Suprapubic skin (tissue), 4 donors: Measurements from ENCODE around the gene FOXL2. TPM values are rescaled to one million over a fixed set of nuclear protein-coding genes. Genes with fewer than 3 reads are reported as not detected.
"Not testable (repeated sequence)": the region's sequence is repeated elsewhere in the genome, so short reads cannot be mapped to it uniquely, and the experiment has no call there.

Source experiments
- DNase-seq, 2 donors: peaks; one replicate each; pipeline ENCODE4 v3.0.0-alpha.2; 2019; ENCODE audit warnings: low spot score in 2 of 2
- H3K27ac ChIP-seq: fragments of 200-600 bp; sonication (generic); one replicate; pipeline ENCODE4 v1.5.1; 2019
- H3K27me3 ChIP-seq: fragments of 200-600 bp; sonication (generic); one replicate; pipeline ENCODE4 v1.5.1; 2019
- H3K36me3 ChIP-seq: fragments of 200-600 bp; sonication (generic); one replicate; pipeline ENCODE4 v1.5.1; 2019
- H3K4me1 ChIP-seq: fragments of 200-600 bp; sonication (generic); one replicate; pipeline ENCODE4 v1.5.1; 2019
- H3K4me3 ChIP-seq: fragments of 200-600 bp; sonication (generic); one replicate; pipeline ENCODE4 v1.5.1; 2019; ENCODE audit warnings: mild to moderate bottlenecking
- H3K9me3 ChIP-seq: fragments of 200-600 bp; sonication (generic); one replicate; pipeline ENCODE4 v1.5.1; 2019
- CTCF ChIP-seq, 2 donors: fragments of 200-600 bp in 1 of 2; fragments of 450-650 bp in 1 of 2; sonication (generic) in 1 of 2; IDR thresholded peaks; one replicate each; pipeline ENCODE4 v1.5.1; 2016 to 2019; ENCODE audit warnings: antibody characterized with exemption in 2 of 2, mild to moderate bottlenecking in 1 of 2, moderate library complexity in 1 of 2
- EP300 ChIP-seq: sonication (generic); formaldehyde crosslinking; IDR thresholded peaks from one replicate; pipeline ENCODE4 v1.6.1; 2017; ENCODE audit warnings: antibody characterized with exemption
- POLR2A ChIP-seq, 2 donors: fragments of 450-650 bp; IDR thresholded peaks; one replicate each; pipeline ENCODE4 v1.6.1; 2017; ENCODE audit warnings: antibody characterized with exemption in 2 of 2, mild to moderate bottlenecking in 2 of 2, moderate library complexity in 2 of 2
- POLR2AphosphoS5 ChIP-seq, 3 donors: sonication (generic); formaldehyde crosslinking; IDR thresholded peaks; one replicate each; pipeline ENCODE4 v1.6.1; 2017; ENCODE audit warnings: antibody characterized with exemption in 3 of 3
- WGBS: methylation state at CpG from one replicate; pipeline ENCODE4 v1.1.5; 2018; 5-methylcytosine and 5-hydroxymethylcytosine counted together
- total RNA-seq, 4 donors: library from RNA; depleted of rRNA; stranded (reverse); fragments of >200 nt; gene quantifications; one replicate each; pipeline ENCODE4 v1.1.0, GENCODE V29; 2016

The FOXL2 gene
- total RNA-seq, 4 donors from 2014 or later, result 0.30 TPM; not detected in 3

DNA sequence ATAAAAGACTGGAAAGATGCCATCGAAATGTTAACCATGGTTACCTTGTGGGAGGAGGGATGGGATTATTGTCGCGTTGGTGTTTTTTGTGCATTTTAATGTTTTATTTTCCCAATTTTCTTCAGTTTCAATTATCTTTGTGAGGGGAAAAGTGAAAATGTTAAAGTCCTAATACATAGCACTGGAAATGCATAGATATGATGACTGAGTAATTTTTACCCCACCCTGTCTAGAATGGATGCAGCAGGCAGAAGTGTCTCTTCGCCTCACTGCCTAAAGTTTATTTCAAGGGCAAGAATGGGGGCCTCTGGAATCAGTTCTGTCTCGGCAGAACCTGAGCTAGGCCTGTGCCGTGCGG, 11.5 kb downstream of the FOXL2 start:
- Histone ChIP-seq H3K4me3 (peak overlapping the region; percentile 39), H3K27me3 (peaks cover 57% of the 10 kb centered on the region), H3K9me3 (no peaks in the 10 kb centered on the region), H3K36me3 (no peaks in the 10 kb centered on the region), H3K27ac (no peak overlapping the region), H3K4me1 (peaks cover 45% of the 10 kb centered on the region)
- DNase-seq, result no peak
- no peak for TF ChIP-seq POLR2A (IDR thresholded peaks at IDR 0.05)
- no peak for TF ChIP-seq CTCF (IDR thresholded peaks at IDR 0.05)
- TF ChIP-seq POLR2AphosphoS5 (IDR thresholded peaks at IDR 0.05), result no peak
- TF ChIP-seq EP300, result no peak
- 75% methylated on average over 7 of the region's 7 CpGs for WGBS

DNA sequence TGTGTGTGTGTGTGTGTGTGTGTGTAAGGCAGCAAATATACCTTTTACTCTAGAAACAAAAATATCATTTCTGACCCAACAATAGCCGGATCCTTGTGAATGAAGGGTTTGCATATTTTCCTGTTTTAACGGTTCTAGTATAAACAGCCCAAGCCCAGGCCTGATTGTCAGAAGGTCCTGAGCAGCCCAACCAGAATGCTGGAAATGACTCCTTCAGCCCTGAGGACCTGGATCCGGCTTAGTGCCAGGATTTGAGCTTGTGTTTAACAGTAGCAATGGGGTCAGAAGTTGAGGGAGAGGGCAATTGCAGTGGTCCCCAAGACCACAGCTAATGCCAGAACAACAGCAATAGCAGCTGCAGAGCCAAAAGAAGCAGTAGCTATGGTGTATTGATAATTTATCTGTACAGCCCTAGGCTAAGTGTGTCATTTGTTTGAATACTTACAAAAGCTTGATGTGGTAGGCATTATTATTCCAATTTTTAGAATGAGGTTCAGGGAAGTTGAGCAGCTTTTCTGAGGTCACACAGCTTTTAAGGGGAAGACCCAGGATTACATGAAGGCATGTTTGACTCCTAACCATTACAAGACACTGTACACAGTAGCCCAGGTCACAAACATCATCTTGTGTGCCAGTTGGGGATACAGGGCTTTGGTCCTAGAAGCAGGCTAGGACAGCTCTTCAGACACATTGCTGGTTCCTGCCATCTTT, 12.8 kb downstream of the FOXL2 start:
- peaks cover 44% of the 10 kb centered on the region for H3K27me3 ChIP-seq
- 57% methylated on average over 3 of the region's 3 CpGs for WGBS
- no peak for TF ChIP-seq EP300

DNA sequence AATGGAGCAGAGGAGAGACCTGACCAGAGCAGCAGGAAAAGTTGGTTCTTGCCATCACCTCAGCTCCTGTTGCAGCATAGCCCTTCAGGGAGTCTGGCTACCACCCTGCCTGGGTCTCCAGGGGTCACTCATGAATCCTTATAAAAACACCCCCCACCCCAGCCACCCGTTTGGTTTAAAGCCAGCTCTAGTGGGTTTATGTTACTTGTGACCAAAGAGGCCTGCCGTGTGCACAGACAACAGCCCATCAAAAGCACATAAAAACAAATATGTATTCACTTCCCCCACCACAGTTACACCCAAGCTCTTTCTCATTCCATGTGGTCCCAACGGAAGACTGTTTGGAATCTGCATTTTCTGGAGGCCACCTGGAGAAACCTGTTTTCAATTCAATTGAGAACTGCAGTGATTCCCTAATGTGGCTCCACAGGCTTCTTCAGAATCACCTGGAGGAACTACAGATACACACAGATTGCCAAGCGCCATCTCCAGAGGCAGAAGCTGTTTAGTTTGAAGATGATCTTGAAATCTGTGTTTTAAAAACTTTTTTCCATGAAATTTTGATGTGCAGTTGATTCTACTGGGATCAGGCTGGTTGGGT, 13.8 kb downstream of the FOXL2 start:
- TF ChIP-seq POLR2AphosphoS5 (IDR thresholded peaks at IDR 0.05) (no peak), POLR2A (IDR thresholded peaks at IDR 0.05) (no peak), CTCF (IDR thresholded peaks at IDR 0.05) (no peak), EP300 (no peak)
- no peak for DNase-seq
- Histone ChIP-seq H3K36me3 (no peaks in the 10 kb centered on the region), H3K4me1 (peaks cover 26% of the 10 kb centered on the region), H3K9me3 (no peaks in the 10 kb centered on the region), H3K27ac (no peak overlapping the region), H3K27me3 (peaks cover 34% of the 10 kb centered on the region), H3K4me3 (no peak overlapping the region)
- WGBS, result 71% methylated on average over 4 of the region's 4 CpGs

More for the DNA sequence above, 12.8 kb downstream of the FOXL2 start:
- H3K4me3 ChIP-seq, result no peak overlapping the region
- no peak overlapping the region for H3K27ac ChIP-seq
- no peaks in the 10 kb centered on the region for H3K9me3 ChIP-seq
- DNase-seq, result no peak
- no peaks in the 10 kb centered on the region for H3K36me3 ChIP-seq
- H3K4me1 ChIP-seq, result peaks cover 35% of the 10 kb centered on the region

DNA sequence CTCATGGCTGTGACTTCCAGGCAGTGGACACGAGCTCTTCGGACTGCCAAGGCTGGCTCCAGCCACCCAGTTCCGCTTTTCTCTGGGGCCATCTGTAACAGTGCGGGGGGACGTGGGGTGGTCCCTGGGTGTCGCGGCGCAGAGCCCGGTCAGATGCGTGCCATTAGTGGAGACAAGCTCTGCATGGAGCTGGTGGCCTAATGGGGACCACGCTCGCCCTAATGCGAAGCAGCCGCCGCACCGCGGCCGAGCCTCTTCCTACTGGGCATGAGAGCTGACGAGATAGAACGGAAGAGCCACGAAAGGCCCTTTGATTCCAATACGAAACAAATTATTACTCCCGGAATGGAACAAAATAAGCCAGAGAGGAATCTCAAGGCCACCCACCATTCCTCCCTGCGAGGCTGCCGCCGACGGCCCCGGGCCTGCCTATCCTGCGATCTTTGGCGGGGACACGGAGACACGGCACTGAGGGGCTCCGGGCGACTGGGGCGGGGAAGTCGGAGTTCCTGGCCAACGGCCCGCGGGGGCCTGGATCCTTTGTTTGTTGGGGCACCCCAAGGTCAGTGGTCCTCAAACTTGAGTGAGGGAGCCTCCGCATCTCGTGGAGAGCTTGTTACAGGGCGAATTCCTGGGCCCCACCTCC, 18.1 kb downstream of the FOXL2 start:
- 96% methylated on average over 30 of the region's 42 CpGs for WGBS
- Histone ChIP-seq H3K4me3 (no peak overlapping the region), H3K27ac (no peak overlapping the region), H3K27me3 (peaks cover 13% of the 10 kb centered on the region), H3K9me3 (no peaks in the 10 kb centered on the region), H3K36me3 (no peaks in the 10 kb centered on the region), H3K4me1 (no peaks in the 10 kb centered on the region)
- DNase-seq, result no peak
- TF ChIP-seq CTCF (IDR thresholded peaks at IDR 0.05), result no peak
- no peak for TF ChIP-seq EP300
- no peak for TF ChIP-seq POLR2AphosphoS5 (IDR thresholded peaks at IDR 0.05)
- no peak for TF ChIP-seq POLR2A (IDR thresholded peaks at IDR 0.05)

DNA sequence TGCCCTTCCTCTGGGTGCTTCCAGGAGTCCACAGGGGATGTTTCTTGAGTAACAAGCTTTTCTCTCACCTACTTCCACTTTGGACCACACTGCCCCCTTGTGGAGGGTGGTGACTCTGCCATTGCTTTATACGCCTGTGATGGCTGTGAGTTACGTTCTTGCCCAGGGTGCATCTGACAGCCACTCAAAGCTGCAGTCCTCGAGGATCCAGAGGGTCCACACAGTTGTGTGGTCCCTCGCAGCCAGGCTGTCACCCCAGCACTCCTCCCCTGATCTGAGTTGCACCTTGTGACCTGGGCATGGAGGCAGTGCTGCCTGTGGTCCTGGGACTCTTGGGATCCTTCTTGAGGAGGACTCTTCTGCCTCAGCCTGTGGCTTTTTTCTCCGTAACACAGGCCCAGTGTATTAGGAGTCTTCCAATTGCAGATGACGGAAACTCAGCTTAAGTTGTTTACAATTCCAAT, 23.4 kb downstream of the FOXL2 start:
- WGBS, result 28% methylated on average over 6 of the region's 6 CpGs
- DNase-seq, result peak; percentile 88 to 91
- H3K27me3 ChIP-seq, result peaks cover 6% of the 10 kb centered on the region
- H3K9me3 ChIP-seq, result no peaks in the 10 kb centered on the region
- H3K4me1 ChIP-seq, result no peaks in the 10 kb centered on the region
- H3K27ac ChIP-seq, result no peak overlapping the region
- H3K36me3 ChIP-seq, result no peaks in the 10 kb centered on the region
- H3K4me3 ChIP-seq, result no peak overlapping the region
- TF ChIP-seq POLR2AphosphoS5 (IDR thresholded peaks at IDR 0.05) (no peak), EP300 (no peak), CTCF (IDR thresholded peaks at IDR 0.05) (peak; percentile 68 to 87), POLR2A (IDR thresholded peaks at IDR 0.05) (no peak)

GRCh38 chr3:138922400-138922799, 24.5 kb downstream of the FOXL2 start:
- H3K27ac ChIP-seq, H3K27me3 ChIP-seq, H3K4me3 ChIP-seq, H3K9me3 ChIP-seq, H3K4me1 ChIP-seq, H3K36me3 ChIP-seq, DNase-seq: not testable (repeated sequence)
- WGBS, result 89% methylated on average over 6 of the region's 6 CpGs
